T-helper 2 cell treated with Interferon-gamma antibody and Interleukin-4, amounts not matched to agents 5 μg/mL and 100 μg/mL, for 36 hours (primary cell): ENCODE results near the gene ARHGAP19.
"Not testable (repeated sequence)": the region's sequence is repeated elsewhere in the genome, so short reads cannot be mapped to it uniquely, and the experiment has no call there.

Experiments
- DNase-seq: peaks from one replicate; pipeline ENCODE4 v3.0.0; 2021; ENCODE audit warnings: low spot score
- H3K27ac Mint-ChIP-seq: one replicate; pipeline ENCODE4 v1.8.0; 2021; ENCODE audit warnings: mild to moderate bottlenecking, mixed read lengths
- H3K27me3 Mint-ChIP-seq: one replicate; pipeline ENCODE4 v1.8.0; 2021; ENCODE audit warnings: low read depth, mixed read lengths
- H3K36me3 Mint-ChIP-seq: one replicate; pipeline ENCODE4 v1.8.0; 2021; ENCODE audit warnings: low read depth, mixed read lengths
- H3K4me1 Mint-ChIP-seq: one replicate; pipeline ENCODE4 v1.8.0; 2021; ENCODE audit warnings: low read depth, mixed read lengths
- H3K4me3 Mint-ChIP-seq: one replicate; pipeline ENCODE4 v1.8.0; 2022; ENCODE audit warnings: mild to moderate bottlenecking, moderate library complexity, mixed read lengths
- H3K9me3 Mint-ChIP-seq: one replicate; pipeline ENCODE4 v1.8.0; 2021; ENCODE audit warnings: mixed read lengths

Gene ARHGAP19

DNA sequence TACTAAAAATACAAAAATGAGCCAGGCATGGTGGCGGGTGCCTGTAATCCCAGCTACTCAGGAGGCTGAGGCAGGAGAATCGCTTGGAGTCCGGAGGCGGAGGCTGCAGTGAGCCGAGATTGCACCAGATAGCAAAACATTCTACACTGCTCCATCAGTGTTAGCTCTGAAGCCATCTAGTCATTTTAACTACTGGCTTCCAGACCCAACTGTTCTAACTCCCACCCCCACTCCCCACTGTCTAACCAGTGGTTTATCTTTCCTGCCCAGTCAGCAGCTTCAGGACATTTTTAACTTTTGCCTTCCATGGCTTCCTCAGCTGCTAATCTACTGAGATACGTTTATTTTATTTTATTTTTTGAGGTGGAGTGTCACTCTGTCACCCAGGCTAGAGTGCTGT is 20.5 kb upstream of the ARHGAP19 start:
- Mint-ChIP-seq H3K4me3 (no peak overlapping the region), H3K4me1 (peaks cover 3% of the 10 kb centered on the region), H3K36me3 (no peaks in the 10 kb centered on the region), H3K27me3 (peaks cover 8% of the 10 kb centered on the region), H3K9me3 (no peaks in the 10 kb centered on the region), H3K27ac (no peak overlapping the region)
- DNase-seq: no peak

DNA sequence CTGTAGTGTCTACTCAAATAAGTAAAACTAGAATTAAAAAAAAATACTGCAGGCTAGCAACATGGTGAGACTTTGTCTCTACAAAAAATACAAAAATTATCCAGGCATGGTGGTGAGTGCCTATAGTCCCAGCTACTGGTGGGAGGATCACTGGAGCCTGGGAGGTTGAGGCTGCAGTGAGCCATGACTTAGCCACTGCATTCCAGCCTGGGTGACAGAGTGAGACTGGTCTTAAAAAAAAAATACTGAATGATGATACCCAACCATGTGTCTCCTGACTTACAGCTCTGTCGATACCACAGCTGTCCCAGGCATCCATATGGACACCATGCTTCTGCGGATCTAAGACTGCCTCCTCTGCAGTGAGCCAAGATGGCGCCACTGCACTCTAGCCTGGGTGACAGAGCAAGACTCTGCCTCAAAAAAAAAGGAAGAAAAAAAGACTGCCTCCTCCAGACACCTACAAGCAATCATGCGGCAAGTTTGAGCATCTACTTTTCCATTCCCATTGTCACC is 18.7 kb upstream of the ARHGAP19 start:
- H3K27me3 Mint-ChIP-seq: peaks cover 5% of the 10 kb centered on the region
- no peak overlapping the region for H3K4me3 Mint-ChIP-seq
- H3K4me1 Mint-ChIP-seq: no peaks in the 10 kb centered on the region
- no peak for DNase-seq
- no peaks in the 10 kb centered on the region for H3K36me3 Mint-ChIP-seq
- no peaks in the 10 kb centered on the region for H3K9me3 Mint-ChIP-seq
- H3K27ac Mint-ChIP-seq: no peak overlapping the region

DNA sequence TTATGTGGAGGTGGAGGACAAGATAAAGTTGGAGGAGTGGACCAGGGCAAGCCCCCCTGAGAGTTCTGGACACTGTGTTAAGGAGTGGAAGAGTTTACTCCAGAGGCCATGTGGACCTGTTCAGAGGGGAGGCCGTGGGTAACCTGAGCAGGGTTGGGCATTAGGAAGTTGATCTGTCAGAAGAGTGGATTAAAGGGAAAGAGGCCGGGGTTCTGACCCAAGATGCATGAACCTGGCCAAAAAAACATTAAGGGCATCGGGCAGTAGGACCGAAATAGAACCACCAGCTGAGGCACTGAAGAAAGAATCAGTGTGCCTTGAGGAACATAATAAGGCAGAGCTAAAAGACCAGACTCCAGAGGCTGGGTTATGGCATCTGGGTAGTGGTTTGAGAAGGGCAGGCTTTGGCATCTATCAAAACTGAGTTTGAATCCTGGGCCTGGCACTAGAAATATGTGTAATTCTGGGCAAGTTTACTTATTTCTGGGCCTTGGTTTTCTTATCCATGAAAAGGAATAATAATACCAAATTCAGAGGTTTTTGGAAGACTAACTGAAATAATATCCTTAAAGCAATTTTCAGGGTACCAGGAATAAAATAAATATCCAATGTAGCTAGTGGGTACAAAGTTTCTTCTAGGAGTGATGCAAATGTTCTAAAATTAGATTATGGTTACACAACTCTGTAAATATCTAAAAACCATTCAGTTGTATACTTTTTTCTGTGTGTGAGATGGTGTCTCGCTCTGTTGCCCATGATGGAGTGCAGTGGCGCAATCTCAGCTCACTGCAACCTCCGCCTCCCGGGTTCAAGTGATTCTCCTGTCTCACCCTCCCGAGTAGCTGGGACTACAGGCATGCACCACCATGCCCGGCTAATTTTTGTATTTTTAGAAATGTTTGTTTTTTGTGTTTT is 15.7 kb upstream of the ARHGAP19 start:
- Mint-ChIP-seq H3K4me1 (no peaks in the 10 kb centered on the region), H3K27me3 (peaks cover 5% of the 10 kb centered on the region), H3K27ac (no peak overlapping the region), H3K4me3 (no peak overlapping the region), H3K36me3 (no peaks in the 10 kb centered on the region), H3K9me3 (no peaks in the 10 kb centered on the region)
- DNase-seq: no peak

DNA sequence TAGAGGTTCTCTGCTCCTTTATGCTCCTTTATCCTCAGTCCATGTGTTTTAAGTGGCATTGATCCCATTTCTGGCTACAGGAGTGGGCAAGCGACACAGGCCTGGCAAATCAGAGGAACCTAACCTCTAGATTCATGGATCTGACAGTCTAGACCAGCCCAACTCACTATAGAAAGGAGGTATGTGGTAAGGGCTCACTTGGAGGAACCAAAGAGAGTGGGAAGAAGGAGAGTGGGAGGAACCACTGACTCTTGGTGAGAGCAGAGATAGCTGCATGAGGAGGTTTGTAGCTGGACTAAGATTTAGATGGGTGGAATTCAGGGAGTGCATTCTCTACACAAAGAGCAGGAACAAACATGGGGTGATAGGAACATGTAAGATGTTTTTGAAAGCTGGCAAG is 15.0 kb upstream of the ARHGAP19 start:
- peaks cover 2% of the 10 kb centered on the region for H3K27me3 Mint-ChIP-seq
- H3K4me3 Mint-ChIP-seq: no peak overlapping the region
- no peaks in the 10 kb centered on the region for H3K36me3 Mint-ChIP-seq
- no peak overlapping the region for H3K27ac Mint-ChIP-seq
- no peak for DNase-seq
- H3K9me3 Mint-ChIP-seq: no peaks in the 10 kb centered on the region
- H3K4me1 Mint-ChIP-seq: no peaks in the 10 kb centered on the region

DNA sequence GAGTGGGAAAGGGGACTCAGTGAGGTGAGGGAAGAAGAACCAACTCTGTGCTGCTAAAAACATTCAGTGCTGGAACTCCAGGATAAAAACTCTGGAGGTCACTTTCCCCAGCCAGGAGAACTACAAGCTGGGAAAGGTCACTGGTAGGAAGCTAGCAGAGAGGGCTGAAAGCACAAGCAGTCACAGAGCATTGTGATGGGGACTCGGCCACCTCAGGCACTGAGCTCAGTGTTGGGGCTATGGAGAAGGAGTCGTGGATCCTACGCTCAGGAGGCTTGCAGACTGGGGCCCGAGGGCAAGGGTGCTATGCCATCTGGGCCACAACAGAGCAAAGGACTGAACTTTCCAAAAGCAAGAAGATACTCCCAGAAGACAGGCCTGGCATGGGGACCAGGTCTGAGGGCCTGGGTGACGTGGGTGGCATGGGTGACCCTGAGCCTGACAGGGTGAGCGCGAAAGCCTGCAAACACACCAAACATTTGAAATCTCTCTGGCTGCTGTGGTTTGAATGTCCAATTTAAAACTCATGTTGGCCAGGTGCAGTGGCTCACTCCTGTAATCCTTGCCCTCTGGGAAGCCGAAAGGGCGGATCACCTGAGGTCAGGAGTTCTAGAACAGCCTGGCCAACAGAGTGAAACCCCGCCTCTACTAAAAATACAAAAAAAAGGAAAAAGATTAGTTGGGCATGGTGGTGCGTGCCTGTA is 9.8 kb upstream of the ARHGAP19 start:
- Mint-ChIP-seq H3K36me3 (no peaks in the 10 kb centered on the region), H3K27ac (no peak overlapping the region), H3K4me3 (no peak overlapping the region), H3K4me1 (no peaks in the 10 kb centered on the region), H3K9me3 (no peaks in the 10 kb centered on the region), H3K27me3 (no peaks in the 10 kb centered on the region)
- no peak for DNase-seq

DNA sequence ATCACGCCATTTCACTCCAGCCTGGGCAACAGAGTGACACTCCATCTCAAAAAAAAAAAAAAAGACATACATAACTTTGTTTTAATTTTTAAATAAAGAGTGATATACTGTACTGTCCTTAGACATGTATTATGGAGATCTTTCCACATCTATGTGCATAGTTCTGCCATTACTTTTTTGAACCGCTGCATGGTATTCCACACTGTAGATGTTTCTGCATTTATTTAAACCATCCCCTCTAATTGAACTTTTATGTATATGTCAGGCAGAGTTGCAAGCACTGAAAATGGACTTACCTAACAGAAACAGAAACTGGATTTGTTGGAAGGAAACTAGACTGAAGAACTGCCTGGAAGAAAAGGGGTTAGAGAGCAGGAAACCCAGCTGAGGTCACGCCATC is 8.5 kb upstream of the ARHGAP19 start:
- H3K4me3 Mint-ChIP-seq: no peak overlapping the region
- H3K27ac Mint-ChIP-seq: no peak overlapping the region
- no peaks in the 10 kb centered on the region for H3K9me3 Mint-ChIP-seq

DNA sequence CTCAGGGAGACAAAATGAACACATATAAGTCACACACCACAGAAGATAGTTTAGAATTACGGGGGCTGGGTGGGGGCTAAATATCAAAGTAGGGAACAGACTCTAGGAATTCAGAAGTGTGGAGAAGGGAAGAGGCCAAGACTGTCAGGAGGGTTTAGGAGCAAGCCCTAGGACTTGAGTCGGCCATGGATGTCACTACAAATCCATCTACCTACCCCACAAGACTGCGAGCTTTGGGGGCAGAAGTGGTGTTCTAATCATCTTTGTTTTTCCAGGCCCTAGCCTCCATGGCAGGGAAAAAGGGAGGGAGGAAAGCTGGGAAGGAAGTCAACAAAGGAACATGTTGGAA is 5.8 kb upstream of the ARHGAP19 start:
- no peak overlapping the region for H3K4me3 Mint-ChIP-seq
- H3K36me3 Mint-ChIP-seq: no peaks in the 10 kb centered on the region
- H3K9me3 Mint-ChIP-seq: no peaks in the 10 kb centered on the region
- no peak overlapping the region for H3K27ac Mint-ChIP-seq
- peaks cover 3% of the 10 kb centered on the region for H3K4me1 Mint-ChIP-seq
- no peak for DNase-seq
- no peaks in the 10 kb centered on the region for H3K27me3 Mint-ChIP-seq

More for the DNA sequence above, 8.5 kb upstream of the ARHGAP19 start:
- Mint-ChIP-seq H3K4me1 (no peaks in the 10 kb centered on the region), H3K27me3 (no peaks in the 10 kb centered on the region), H3K36me3 (no peaks in the 10 kb centered on the region)
- no peak for DNase-seq

DNA sequence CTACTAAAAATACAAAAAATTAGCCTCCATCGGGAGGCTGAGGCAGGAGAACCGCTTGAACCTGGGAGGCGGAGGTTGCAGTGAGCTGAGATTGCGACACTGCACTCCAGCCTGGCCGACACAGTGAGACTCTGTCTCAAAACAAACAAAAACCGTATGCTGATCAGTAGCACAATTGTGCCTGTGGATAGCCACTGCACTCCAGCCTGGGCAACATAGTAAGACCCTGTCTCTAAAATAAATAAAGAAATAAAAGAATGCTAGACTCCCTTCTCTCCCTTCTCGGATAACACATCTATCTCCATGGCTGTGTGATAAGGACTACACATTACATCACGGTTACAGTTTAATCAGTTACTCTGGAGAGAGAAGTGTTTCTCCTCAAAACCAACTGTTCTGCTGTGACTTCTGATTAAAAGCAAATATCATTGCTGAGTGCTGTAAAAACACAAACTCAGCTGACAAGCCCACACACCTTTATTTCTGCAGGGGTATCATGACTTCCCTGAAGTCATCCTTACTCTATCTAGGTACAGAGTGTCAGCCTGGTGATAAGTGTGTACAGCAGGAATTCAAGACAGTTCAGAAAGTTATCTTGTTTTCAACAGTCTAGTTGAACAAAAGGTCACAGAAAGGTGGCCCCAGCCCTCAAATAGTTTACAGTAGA is 5.3 kb upstream of the ARHGAP19 start:
- no peaks in the 10 kb centered on the region for H3K9me3 Mint-ChIP-seq
- H3K4me1 Mint-ChIP-seq: peaks cover 4% of the 10 kb centered on the region

DNA sequence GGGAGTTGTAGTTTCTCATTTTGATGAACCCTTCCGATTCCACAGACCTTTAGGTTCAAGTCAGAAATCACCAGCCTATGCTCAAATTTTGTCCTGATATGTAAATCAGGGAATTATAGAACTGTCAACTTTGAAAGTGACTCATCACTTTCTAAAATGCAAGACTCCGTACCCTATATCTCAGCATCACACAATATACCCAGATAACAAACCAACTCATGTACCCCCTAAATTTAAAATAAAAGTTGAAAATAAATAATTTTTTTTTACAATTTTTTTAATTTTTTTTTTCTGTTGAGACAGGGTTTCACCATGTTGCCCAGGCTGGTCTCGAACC is 393 bp upstream of the ARHGAP19 start:
- peak overlapping the region; percentile 91 for H3K4me3 Mint-ChIP-seq
- H3K27me3 Mint-ChIP-seq: peaks cover 3% of the 10 kb centered on the region
- DNase-seq: no peak

More for the DNA sequence above, 5.3 kb upstream of the ARHGAP19 start:
- Mint-ChIP-seq H3K4me3 (no peak overlapping the region), H3K27ac (no peak overlapping the region), H3K36me3 (no peaks in the 10 kb centered on the region), H3K27me3 (peaks cover 2% of the 10 kb centered on the region)
- no peak for DNase-seq

DNA sequence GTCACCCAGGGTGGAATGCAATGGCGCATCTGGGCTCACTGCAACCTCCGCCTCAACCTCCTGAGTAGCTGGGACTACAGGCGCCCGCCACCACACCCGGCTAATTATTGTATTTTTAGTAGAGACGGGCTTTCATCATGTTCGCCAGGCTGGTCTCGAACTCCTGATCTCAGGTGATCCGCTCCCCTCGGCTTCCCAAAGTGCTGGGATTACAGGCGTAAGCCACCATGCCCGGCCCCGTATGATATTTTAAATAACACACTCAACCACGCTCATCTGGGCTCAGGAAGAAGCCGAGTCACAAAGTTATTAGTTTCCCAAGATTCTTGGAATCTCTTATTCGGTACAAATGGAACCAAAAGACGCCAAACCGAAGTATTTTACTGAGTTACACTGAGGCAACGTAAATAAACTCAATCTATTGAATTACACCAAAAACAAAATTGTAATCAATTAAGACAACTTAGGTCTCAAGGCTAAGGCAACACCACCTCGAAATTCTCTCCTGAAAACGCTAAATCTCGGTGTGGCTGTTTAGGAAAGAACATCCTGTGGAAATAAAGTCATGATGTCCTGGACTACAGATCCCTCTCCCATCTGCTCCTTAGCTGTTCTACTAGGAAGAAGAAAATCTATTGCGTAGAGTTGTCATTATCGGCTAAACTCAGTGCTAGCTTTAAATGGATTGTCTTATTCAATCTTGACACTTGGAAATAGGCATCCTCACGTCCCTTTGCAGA is 910 bp downstream of the ARHGAP19 start:
- no peak for DNase-seq
- Mint-ChIP-seq H3K27me3 (peaks cover 3% of the 10 kb centered on the region), H3K27ac (peak overlapping the region; percentile 85), H3K4me1 (peaks cover 22% of the 10 kb centered on the region), H3K36me3 (peaks cover 15% of the 10 kb centered on the region), H3K9me3 (no peaks in the 10 kb centered on the region), H3K4me3 (peak overlapping the region; percentile 91)

More for the DNA sequence above, 393 bp upstream of the ARHGAP19 start:
- Mint-ChIP-seq H3K4me1 (peaks cover 22% of the 10 kb centered on the region), H3K9me3 (no peaks in the 10 kb centered on the region), H3K27ac (peak overlapping the region; percentile 85), H3K36me3 (peaks cover 10% of the 10 kb centered on the region)

DNA sequence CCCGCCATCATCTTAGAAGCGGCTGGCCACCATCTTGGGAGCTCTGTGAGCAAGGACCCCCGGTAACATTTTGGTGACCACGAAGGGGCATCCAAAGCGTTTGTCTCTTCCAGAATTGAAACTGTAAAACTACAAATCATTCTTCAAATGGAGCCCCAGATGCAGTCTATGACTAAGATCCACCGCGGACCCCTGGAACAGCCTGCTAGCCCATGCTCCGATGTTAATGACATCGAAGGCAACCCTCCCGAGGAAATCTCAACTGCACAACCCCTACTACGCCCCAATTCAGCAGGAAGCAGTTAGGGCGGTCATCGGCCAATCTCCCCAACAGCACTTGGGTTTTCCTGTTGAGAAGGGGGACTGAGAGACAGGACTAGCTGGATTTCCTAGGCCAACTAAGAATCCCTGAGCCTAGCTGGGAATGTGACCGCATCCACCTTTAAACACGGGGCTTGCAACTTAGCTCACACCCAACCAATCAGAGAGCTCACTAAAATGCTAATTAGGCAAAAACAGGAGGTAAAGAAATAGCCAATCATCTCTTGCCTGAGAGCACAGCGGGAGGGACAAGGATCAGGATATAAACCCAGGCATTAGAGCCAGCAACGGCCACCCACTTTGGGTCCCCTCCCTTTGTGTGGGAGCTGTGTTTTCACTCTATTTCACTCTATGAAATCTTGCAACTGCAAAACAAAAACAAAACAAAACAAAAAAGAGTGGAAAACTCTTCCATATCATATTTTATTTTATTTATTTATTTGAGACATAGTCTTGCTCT is 1.7 kb downstream of the ARHGAP19 start:
- DNase-seq, H3K9me3 Mint-ChIP-seq, H3K27me3 Mint-ChIP-seq: not testable (repeated sequence)
- Mint-ChIP-seq H3K27ac (peak overlapping the region; percentile 49), H3K4me1 (peaks cover 25% of the 10 kb centered on the region), H3K36me3 (peaks cover 18% of the 10 kb centered on the region), H3K4me3 (peak overlapping the region; percentile 55)

DNA sequence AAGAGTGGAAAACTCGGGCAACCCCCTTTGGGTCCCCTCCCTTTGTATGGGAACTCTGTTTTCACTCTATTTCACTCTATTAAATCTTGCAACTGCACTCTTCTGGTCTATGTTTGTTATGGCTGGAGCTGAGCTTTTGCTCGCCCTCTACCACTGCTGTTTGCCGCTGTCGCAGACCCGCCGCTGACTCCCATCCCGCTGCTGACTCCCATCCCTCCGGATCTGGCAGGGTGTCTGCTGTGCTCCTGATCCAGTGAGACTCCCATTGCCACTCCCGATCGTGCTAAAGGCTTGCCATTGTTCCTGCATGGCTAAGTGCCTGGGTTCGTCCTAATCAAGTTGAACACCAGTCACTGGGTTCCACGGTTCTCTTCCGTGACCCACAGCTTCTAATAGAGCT is 2.4 kb downstream of the ARHGAP19 start:
- not testable (repeated sequence) for H3K9me3 Mint-ChIP-seq, H3K27me3 Mint-ChIP-seq, DNase-seq, H3K4me3 Mint-ChIP-seq
- H3K4me1 Mint-ChIP-seq: peaks cover 25% of the 10 kb centered on the region
- peaks cover 19% of the 10 kb centered on the region for H3K36me3 Mint-ChIP-seq
- peak overlapping the region; percentile 55 for H3K27ac Mint-ChIP-seq

DNA sequence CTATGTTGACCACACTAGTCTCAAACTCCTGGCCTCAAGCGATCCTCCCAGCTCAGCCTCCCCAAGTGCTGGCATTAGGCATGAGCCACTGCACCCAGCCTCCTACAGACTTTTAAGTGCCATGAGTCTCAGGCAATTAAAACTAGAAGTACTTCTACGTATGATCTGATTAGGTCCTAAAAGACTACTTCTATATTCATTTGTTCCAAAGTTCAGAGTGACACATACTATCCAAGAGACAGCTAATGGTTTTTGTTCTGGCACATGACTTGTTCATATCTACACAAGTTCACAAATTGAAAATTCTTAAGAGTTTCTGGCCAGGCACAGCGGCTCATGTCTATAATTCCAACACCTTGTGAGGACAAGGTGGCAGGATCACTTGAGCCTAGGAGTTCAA is 11.7 kb downstream of the ARHGAP19 start:
- Mint-ChIP-seq H3K4me1 (peaks cover 6% of the 10 kb centered on the region), H3K27me3 (no peaks in the 10 kb centered on the region), H3K36me3 (peaks cover 6% of the 10 kb centered on the region), H3K9me3 (no peaks in the 10 kb centered on the region), H3K4me3 (no peak overlapping the region), H3K27ac (no peak overlapping the region)
- no peak for DNase-seq
